ENCODE measurements around the gene JAZF1. TPM values are rescaled to one million over a fixed set of nuclear protein-coding genes. Genes with fewer than 3 reads are reported as not detected.

Gene JAZF1
- total RNA-seq, 1 experiment from 2014 or later, result 9.1 TPM

- no peak overlapping the region for H2BK120ac ChIP-seq (ENCODE audit: low read depth, low read length, poor library complexity, severe bottlenecking)
- no peak overlapping the region for H3K27ac ChIP-seq (ENCODE audit: insufficient read length, low read depth, low read length)
- no peaks in the 10 kb centered on the region; a peak in 1 of 7 replicates for H3K36me3 Mint-ChIP-seq (ENCODE audit: insufficient read depth in 1 of 3, low read depth in 3 of 3)
- no peak overlapping the region for H3K23ac ChIP-seq (ENCODE audit: insufficient read length, low read depth, low read length)
- H2BK5ac ChIP-seq (ENCODE audit: insufficient read length, low read length), result no peak overlapping the region
- H3K27ac Mint-ChIP-seq, result no peak overlapping the region
- H3K9me3 ChIP-seq (ENCODE audit: control insufficient read depth, low read depth, low read length), result no peaks in the 10 kb centered on the region
- no peaks in the 10 kb centered on the region for H3K4me1 ChIP-seq (ENCODE audit: insufficient read depth, low read length)
- no peaks in the 10 kb centered on the region for H3K79me1 ChIP-seq (ENCODE audit: insufficient read depth, low read depth, low read length, poor library complexity, severe bottlenecking)
- WGBS (ENCODE audit: extremely low coverage, insufficient read length, low lambda C conversion rate), result no CpG with 5 or more reads among the region's 2 CpGs
- no peaks in the 10 kb centered on the region for H3K9me3 Mint-ChIP-seq
- no peak overlapping the region for H3K4me3 Mint-ChIP-seq
- no peak overlapping the region for H4K5ac ChIP-seq (ENCODE audit: insufficient read length, low read depth, low read length)
- H3K27me3 Mint-ChIP-seq (ENCODE audit: low read depth), result no peaks in the 10 kb centered on the region
- no peak overlapping the region for H3K56ac ChIP-seq (ENCODE audit: insufficient read length, low read depth, low read length)
- no peaks in the 10 kb centered on the region for H3K23me2 ChIP-seq (ENCODE audit: insufficient read length, low read depth, low read length, poor library complexity, severe bottlenecking)
- H3K4ac ChIP-seq (ENCODE audit: low read depth, low read length), result no peak overlapping the region
- no peak overlapping the region for H3K14ac ChIP-seq (ENCODE audit: insufficient read depth, low read length)
- no peak for TF ChIP-seq CTCF (conservative IDR thresholded peaks at IDR 0.05)
- H4K91ac ChIP-seq (ENCODE audit: insufficient read length, low read depth, low read length), result no peak overlapping the region
- H3K9ac ChIP-seq (ENCODE audit: extremely low read depth, insufficient read length, low read length), result no peak overlapping the region
- H2AK5ac ChIP-seq (ENCODE audit: insufficient read length, low read length), result no peak overlapping the region
- H3K27me3 ChIP-seq (ENCODE audit: insufficient read depth, low read length), result no peaks in the 10 kb centered on the region
- H3K4me2 ChIP-seq (ENCODE audit: insufficient read depth, insufficient read length, low read length), result no peak overlapping the region
- no peaks in the 10 kb centered on the region for H3K79me2 ChIP-seq (ENCODE audit: insufficient read depth, low read length)
- DNase-seq, result no peak
- H2BK15ac ChIP-seq (ENCODE audit: low read depth, low read length), result no peak overlapping the region
- no peak overlapping the region for H2AFZ ChIP-seq (ENCODE audit: low read length)
- H3T11ph ChIP-seq (ENCODE audit: low read length), result no peak overlapping the region
- no peak overlapping the region for H4K8ac ChIP-seq (replicated peaks; ENCODE audit: insufficient read length, low read depth, low read length)
- no peak overlapping the region for H2BK20ac ChIP-seq (ENCODE audit: low read depth, low read length, poor library complexity, severe bottlenecking)
- no peak overlapping the region for H2BK12ac ChIP-seq (ENCODE audit: insufficient read length, low read depth, low read length)
- H3K18ac ChIP-seq (ENCODE audit: insufficient read length, low read depth, low read length), result no peak overlapping the region
- H3K4me1 Mint-ChIP-seq, result no peaks in the 10 kb centered on the region
- no peaks in the 10 kb centered on the region for H4K20me1 ChIP-seq (ENCODE audit: control insufficient read depth, insufficient read depth, insufficient read length)
Measured at GRCh38 chr7:27822245-27822644, 358.4 kb downstream of the JAZF1 start.
